GM10266 (cell line): ENCODE measurements around the gene SLC24A3.

Source experiments
- DNase-seq: peaks from one replicate; pipeline ENCODE4 v3.0.0; 2012; ENCODE audit errors: extremely low spot score
- CTCF ChIP-seq: IDR thresholded peaks from 2 replicates; pipeline ENCODE4 v1.5.1; 2012; ENCODE audit warnings: mild to moderate bottlenecking, low read depth; ENCODE audit not compliant: control insufficient read depth, insufficient read depth; ENCODE audit errors: missing control alignments

The SLC24A3 gene

DNA sequence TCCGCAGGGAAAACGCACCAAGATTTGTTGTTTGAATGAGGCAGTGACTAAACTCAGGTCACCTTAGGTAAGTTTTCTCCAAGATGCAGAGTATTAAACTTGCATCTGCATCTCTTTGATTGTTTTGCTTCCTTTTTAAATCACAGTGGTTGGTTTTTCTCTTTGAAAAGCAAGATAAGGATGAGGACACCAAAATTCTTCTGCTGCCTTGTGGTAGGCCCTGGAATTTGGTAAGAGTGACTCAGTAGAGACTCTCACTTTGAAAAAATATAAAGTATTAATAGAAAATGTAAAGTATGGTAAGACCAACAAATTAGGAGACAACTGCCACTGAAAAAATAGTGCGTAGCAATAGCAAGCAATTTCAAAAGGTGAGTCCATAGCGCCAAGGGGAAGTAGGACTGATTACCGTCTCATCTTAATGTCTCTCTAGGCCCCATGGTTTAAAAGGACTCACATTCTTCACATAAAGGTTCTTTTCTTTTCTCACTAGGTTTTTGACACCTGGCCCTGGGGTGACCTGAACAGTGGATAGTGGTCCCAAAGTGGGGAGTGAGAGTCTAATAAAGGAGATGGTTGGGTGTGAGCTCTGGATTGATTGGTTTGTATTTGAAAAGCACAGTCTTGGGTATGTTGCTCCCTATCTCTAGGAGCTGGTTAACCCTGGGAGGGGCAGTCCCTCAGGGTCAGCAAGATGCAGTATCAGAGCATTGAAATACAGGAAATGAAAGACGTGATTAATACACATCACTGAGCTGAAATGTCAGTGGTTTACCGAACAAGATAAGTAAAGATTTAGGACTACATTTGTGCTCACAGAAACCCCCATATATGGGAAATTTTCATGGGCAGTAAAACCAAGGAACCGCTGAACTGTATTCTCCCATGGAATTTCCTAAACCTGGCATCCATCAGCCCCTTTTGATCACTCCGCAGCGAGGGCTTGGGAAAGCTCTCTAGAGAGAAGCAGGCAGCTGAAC lies 221.2 kb downstream of the SLC24A3 start:
- DNase-seq: no peak
- TF ChIP-seq CTCF: no peak

GRCh38 chr20:19435316-19435715 lies 222.9 kb downstream of the SLC24A3 start:
- DNase-seq: no peak
- no peak for TF ChIP-seq CTCF

DNA sequence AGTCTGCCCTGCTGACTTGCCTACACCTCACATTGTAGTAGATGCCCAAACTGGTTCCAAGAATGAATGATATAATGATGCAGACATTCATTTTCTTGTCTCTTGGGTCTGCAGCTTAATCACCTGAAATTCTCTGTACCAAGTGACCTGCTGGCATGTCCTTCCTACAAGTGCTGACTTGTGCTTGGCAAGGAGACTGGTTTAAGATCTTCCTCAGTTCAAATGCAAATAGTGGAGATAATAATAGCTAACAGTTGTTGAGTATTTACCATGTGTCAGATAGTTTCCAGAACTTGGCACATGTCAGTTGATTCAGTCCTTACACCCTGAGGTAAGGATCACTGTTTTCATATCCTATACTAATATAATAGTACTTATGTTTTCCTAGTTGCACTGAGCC lies 223.4 kb downstream of the SLC24A3 start:
- no peak for TF ChIP-seq CTCF
- DNase-seq: no peak

DNA sequence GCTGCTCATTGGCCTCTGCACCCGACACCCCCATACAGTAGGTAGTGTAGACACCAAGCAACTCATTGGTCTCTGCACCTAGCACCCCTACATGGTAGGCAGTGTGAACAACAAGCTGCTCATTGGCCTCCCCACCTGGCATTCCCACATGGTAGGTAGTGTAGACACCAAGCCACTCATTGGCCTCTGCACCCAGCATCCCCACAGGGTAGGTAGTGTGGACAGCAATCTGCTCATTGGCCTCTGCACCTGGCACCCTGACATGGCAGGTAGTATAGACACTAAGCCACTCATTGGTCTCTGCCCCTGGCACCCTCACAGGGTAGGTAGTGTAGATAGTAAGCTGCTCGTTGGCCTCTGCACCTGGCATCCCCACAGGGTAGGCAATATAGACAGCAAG lies 226.0 kb downstream of the SLC24A3 start:
- DNase-seq: no peak
- no peak for TF ChIP-seq CTCF

GRCh38 chr20:19440660-19441527 lies 228.5 kb downstream of the SLC24A3 start:
- TF ChIP-seq CTCF: no peak
- no peak for DNase-seq

GRCh38 chr20:19446246-19446645 lies 233.8 kb downstream of the SLC24A3 start:
- DNase-seq: no peak
- no peak for TF ChIP-seq CTCF
